Measurements from ENCODE around the gene XPO6. TPM values are rescaled to one million over a fixed set of nuclear protein-coding genes. Genes with fewer than 3 reads are reported as not detected.

Gene XPO6
- total RNA-seq, 2 donors from 2014 or later, result 89.5 to 94.4 TPM

- peaks cover 7% of the 10 kb centered on the region for H3K36me3 ChIP-seq
- H3K4me3 ChIP-seq, result no peak overlapping the region
- H3K27ac ChIP-seq, result no peak overlapping the region
- H3K4me1 ChIP-seq (ENCODE audit: control insufficient read depth in 1 of 2, low read depth in 2 of 2), result peaks cover under 1 to 8% of the 10 kb centered on the region in 2 donors
- no peaks in the 10 kb centered on the region for H3K9me3 ChIP-seq
- no peaks in the 10 kb centered on the region for H3K27me3 ChIP-seq (replicated peaks; ENCODE audit: insufficient read depth)
- ATAC-seq (ENCODE audit: insufficient number of reproducible peaks, low FRiP score, low read depth) (no peak), DNase-seq (ENCODE audit: low spot score) (no peak)
- no peak for TF ChIP-seq CTCF (IDR thresholded peaks at IDR 0.05)
Measured at GRCh38 chr16:28204622-28205021, 7.1 kb downstream of the XPO6 start.

- no peaks in the 10 kb centered on the region for H3K9me3 ChIP-seq
- no peak for TF ChIP-seq CTCF (IDR thresholded peaks at IDR 0.05)
- no peak overlapping the region for H3K4me3 ChIP-seq
- H3K27me3 ChIP-seq (replicated peaks; ENCODE audit: insufficient read depth), result no peaks in the 10 kb centered on the region
- H3K36me3 ChIP-seq, result peaks cover 7% of the 10 kb centered on the region
- ATAC-seq (ENCODE audit: insufficient number of reproducible peaks, low FRiP score, low read depth) (no peak), DNase-seq (ENCODE audit: low spot score) (no peak)
- H3K27ac ChIP-seq, result no peak overlapping the region
- H3K4me1 ChIP-seq (ENCODE audit: control insufficient read depth in 1 of 2, low read depth in 2 of 2), result peaks cover 0 to 7% of the 10 kb centered on the region in 2 donors
Measured at GRCh38 chr16:28204204-28204603, 7.6 kb downstream of the XPO6 start.

- DNase-seq (ENCODE audit: low spot score), result no peak
- Histone ChIP-seq H3K4me1 (ENCODE audit: control insufficient read depth in 1 of 2, low read depth in 2 of 2) (no peaks in the 10 kb centered on the region), H3K4me3 (no peak overlapping the region), H3K27ac (no peak overlapping the region), H3K27me3 (replicated peaks; ENCODE audit: insufficient read depth) (no peaks in the 10 kb centered on the region), H3K36me3 (peaks cover 7% of the 10 kb centered on the region), H3K9me3 (no peaks in the 10 kb centered on the region)
- no peak for TF ChIP-seq CTCF (IDR thresholded peaks at IDR 0.05)
- no peak for ATAC-seq (ENCODE audit: insufficient number of reproducible peaks, low FRiP score, low read depth)
Measured at GRCh38 chr16:28202147-28202746, 9.5 kb downstream of the XPO6 start.

GRCh38 chr16:28200661-28201060 lies 11.1 kb downstream of the XPO6 start:
- no peak for DNase-seq (ENCODE audit: low spot score)
- H3K36me3 ChIP-seq, result peaks cover 7% of the 10 kb centered on the region
- no peak overlapping the region for H3K27ac ChIP-seq
- H3K4me3 ChIP-seq, result no peak overlapping the region
- H3K27me3 ChIP-seq (replicated peaks; ENCODE audit: insufficient read depth), result no peaks in the 10 kb centered on the region
- ATAC-seq (ENCODE audit: insufficient number of reproducible peaks, low FRiP score, low read depth), result no peak
- no peaks in the 10 kb centered on the region for H3K9me3 ChIP-seq
- no peaks in the 10 kb centered on the region for H3K4me1 ChIP-seq (ENCODE audit: control insufficient read depth in 1 of 2, low read depth in 2 of 2)
- no peak for TF ChIP-seq CTCF (IDR thresholded peaks at IDR 0.05)

- no peak for DNase-seq (ENCODE audit: low spot score)
- Histone ChIP-seq H3K9me3 (no peaks in the 10 kb centered on the region), H3K36me3 (peaks cover 3% of the 10 kb centered on the region), H3K27ac (no peak overlapping the region), H3K4me3 (no peak overlapping the region), H3K4me1 (ENCODE audit: control insufficient read depth in 1 of 2, low read depth in 2 of 2) (peaks cover 5 to 16% of the 10 kb centered on the region in 2 donors), H3K27me3 (replicated peaks; ENCODE audit: insufficient read depth) (no peaks in the 10 kb centered on the region)
- no peak for ATAC-seq (ENCODE audit: insufficient number of reproducible peaks, low FRiP score, low read depth)
- TF ChIP-seq CTCF (IDR thresholded peaks at IDR 0.05), result no peak
Measured at GRCh38 chr16:28196387-28196987, 15.3 kb downstream of the XPO6 start.

All from thoracic aorta (tissue), 2 donors.